ENCODE data around the gene OR2AJ1. TPM values are rescaled to one million over a fixed set of nuclear protein-coding genes. Genes with fewer than 3 reads are reported as not detected.

Gene OR2AJ1
- not detected for polyA plus RNA-seq (ENCODE audit: insufficient read length in 4 of 4)

- DNase-seq (ENCODE audit: low read depth in 4 of 4, low spot score in 3 of 4): no peak
Measured at GRCh38 chr1:247924868-247925267, at the start of gene OR2AJ1. OR2AJ1 (plus strand) TSS chr1:247924889; CDS start chr1:247933769, 8,880 bp downstream.

GRCh38 chr1:247883346-247883745, 41.3 kb upstream of the OR2AJ1 start:
- DNase-seq (ENCODE audit: low read depth in 4 of 4, low spot score in 3 of 4): no peak

DNA sequence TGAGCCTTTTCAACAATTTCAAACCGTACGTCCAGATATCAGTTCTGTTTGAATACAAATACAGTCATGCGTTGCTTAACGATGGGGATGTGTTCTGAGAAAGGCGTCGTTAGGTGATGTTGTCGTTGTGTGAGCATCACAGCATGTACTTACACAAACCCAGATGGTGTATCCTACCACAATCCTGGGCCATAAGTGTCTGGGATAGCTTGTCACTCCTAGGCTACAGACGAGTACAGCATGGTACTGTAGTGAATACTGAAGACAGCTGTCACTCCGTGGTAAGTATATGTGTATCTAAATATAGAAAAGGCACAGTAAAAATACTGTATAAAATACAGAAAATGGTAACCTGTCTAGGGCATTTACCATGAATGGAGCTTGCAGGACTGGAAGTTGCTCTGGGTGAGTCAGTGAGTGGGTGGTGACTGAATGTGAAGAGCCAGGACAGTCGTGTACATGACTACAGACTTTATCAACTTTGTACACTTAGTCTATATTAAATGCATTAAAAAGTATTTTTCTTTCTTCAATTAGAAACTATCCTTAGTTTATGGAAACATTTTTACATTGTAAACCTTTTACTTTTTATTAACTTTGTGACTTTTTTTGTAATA, 39.8 kb upstream of the OR2AJ1 start:
- DNase-seq (ENCODE audit: low read depth in 4 of 4, low spot score in 3 of 4): no peak

DNA sequence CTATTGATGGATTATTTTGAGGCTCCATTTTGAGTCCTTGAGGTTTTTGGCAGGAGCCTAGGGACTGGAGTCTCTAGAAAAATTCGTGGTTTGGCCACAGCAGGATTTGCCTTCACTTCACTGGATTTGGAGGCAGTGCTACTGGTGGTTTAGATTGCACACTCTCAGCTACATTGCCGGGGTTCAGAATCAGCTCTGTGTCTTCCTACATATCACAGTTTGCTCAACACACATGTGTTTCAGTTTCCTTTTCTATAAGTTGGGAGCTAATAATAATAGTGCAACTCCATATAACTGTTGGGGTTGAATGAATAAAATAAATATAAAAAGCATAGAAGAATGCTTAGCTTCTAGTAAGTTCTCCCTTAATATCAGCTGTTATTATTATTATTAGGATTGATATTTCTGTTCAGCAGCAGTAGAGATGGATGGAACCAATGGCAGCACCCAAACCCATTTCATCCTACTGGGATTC, 29.5 kb upstream of the OR2AJ1 start, which contains the start of gene OR2W3:
Gene OR2W3 (plus strand): TSS at position 425 of the 475 bp plus-strand sequence. CDS start 0 bp downstream, at position 425.
- DNase-seq (ENCODE audit: low read depth in 4 of 4, low spot score in 3 of 4): no peak

GRCh38 chr1:247895976-247896375, 28.7 kb upstream of the OR2AJ1 start:
- DNase-seq (ENCODE audit: low read depth in 4 of 4, low spot score in 3 of 4): no peak

DNA sequence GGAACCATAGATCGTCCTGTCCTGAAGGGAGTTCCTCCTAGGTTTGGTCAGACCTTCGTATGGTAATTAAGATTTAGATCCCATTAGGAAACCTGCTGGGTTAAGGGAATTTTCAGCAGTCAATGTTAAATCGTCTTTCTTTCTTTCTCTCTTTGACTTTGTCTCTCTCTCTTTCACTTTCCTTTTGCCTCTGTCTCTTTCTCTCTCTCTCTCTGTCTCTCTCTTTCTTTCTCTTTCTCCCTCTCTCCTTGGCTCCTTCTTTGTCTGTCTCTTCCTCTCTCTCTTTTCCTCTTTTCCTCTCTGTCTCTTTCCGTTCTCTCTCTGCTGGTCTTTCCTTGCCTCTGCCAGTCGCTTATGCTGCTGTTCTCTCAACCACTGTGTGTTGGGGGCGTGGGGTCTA, 20.6 kb upstream of the OR2AJ1 start:
- DNase-seq (ENCODE audit: low read depth in 4 of 4, low spot score in 3 of 4): no peak

DNA sequence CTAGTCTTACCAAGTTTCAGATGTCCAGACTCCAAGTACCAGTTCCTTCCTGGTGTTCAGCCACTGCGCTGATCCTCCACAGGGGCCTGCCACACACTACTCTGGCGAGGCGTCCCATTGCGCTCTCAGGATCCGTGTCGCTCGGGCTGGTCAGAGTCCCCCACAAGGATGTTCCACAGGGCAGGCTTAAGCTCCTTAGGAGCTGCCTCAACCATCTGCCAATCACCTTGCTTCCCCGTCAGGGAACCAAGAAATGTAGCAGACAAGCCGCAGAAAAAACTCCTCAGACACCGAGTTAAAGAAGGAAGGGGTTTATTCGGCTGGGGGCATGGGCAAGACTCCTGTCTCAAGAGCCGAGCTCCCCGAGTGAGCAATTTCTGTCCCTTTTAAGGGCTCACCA, 19.5 kb upstream of the OR2AJ1 start:
- no peak for DNase-seq (ENCODE audit: low read depth in 4 of 4, low spot score in 3 of 4)

GRCh38 chr1:247905910-247906503, 18.7 kb upstream of the OR2AJ1 start:
- no peak for DNase-seq (ENCODE audit: low read depth in 4 of 4, low spot score in 3 of 4)

GRCh38 chr1:247906504-247907047, 18.1 kb upstream of the OR2AJ1 start:
- no peak for DNase-seq (ENCODE audit: low read depth in 4 of 4, low spot score in 3 of 4)

GRCh38 chr1:247908766-247909165, 15.9 kb upstream of the OR2AJ1 start:
- no peak for DNase-seq (ENCODE audit: low read depth in 4 of 4, low spot score in 3 of 4)

DNA sequence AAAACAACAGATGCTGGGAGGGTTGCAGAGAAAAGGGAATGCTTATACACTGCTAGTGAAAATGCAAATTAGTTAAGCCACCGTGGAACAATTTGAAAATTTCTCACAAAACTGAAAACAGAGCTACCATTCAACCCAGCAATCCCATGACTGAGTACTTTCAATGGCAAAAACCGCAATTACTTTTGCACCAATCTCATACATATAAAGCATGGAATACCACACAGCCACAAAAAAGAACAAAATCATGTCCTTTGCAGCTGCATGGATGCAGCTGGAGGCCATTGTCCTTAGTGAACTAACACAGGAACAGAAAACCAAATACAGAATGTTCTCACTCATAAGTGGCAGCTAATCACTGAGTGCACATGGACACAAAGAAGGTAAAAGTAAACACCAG, 10.9 kb upstream of the OR2AJ1 start:
- DNase-seq (ENCODE audit: low read depth in 4 of 4, low spot score in 3 of 4): no peak

GRCh38 chr1:247914941-247915662, 9.6 kb upstream of the OR2AJ1 start:
- no peak for DNase-seq (ENCODE audit: low read depth in 4 of 4, low spot score in 3 of 4)

DNA sequence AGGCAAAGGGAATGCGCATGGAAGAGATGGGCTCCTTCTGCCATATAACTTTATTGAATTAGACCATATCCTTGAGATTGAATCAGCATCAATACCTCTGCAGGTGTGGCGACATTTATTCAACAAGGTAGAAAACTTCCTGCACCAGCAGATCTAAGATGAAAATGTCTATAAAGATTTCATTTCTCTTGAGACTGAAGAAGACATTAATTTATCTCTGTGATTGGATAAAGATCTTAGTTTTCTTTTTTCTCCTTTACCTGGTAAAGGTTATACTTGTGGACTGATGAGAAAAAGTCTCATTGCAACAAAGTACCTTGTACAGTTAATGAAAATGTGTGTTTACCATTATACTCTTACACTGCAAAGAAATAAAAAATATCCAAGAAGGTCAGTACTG, 4.7 kb upstream of the OR2AJ1 start, which contains the start of gene OR2T8:
Gene OR2T8 (plus strand): TSS at position 301 of the 400 bp plus-strand sequence. CDS start 766 bp downstream, outside the sequence.
- DNase-seq (ENCODE audit: low read depth in 4 of 4, low spot score in 3 of 4): no peak

- no peak for DNase-seq (ENCODE audit: low read depth in 4 of 4, low spot score in 3 of 4)
Measured at GRCh38 chr1:247923941-247924340, 748 bp upstream of the OR2AJ1 start.

- DNase-seq (ENCODE audit: low read depth in 4 of 4, low spot score in 3 of 4): no peak
Measured at GRCh38 chr1:247933989-247934388, 9.3 kb downstream of the OR2AJ1 start.

- DNase-seq (ENCODE audit: low read depth in 4 of 4, low spot score in 3 of 4): no peak
Measured at GRCh38 chr1:247935781-247936180, 11.1 kb downstream of the OR2AJ1 start.

DNA sequence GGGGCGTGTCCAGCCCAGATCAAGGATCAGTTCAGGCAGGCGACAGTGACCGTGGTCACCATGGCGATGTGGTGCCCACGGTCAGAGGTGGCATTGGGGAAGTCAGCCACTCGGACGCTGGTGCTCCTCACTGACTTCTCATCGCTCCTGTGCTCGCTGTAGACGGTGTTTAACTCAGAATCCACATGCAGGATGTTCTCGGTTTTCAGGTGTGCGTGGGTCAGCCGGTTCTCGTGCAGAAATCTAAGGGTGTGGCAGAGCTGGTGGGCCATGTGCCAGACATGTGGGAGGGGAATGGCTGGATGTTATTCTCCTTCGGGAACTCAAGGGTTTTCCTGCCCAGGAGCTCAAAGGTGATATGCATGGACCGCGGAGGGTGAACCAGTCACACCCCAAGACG, 11.7 kb downstream of the OR2AJ1 start:
- DNase-seq (ENCODE audit: low read depth in 4 of 4, low spot score in 3 of 4): no peak

DNA sequence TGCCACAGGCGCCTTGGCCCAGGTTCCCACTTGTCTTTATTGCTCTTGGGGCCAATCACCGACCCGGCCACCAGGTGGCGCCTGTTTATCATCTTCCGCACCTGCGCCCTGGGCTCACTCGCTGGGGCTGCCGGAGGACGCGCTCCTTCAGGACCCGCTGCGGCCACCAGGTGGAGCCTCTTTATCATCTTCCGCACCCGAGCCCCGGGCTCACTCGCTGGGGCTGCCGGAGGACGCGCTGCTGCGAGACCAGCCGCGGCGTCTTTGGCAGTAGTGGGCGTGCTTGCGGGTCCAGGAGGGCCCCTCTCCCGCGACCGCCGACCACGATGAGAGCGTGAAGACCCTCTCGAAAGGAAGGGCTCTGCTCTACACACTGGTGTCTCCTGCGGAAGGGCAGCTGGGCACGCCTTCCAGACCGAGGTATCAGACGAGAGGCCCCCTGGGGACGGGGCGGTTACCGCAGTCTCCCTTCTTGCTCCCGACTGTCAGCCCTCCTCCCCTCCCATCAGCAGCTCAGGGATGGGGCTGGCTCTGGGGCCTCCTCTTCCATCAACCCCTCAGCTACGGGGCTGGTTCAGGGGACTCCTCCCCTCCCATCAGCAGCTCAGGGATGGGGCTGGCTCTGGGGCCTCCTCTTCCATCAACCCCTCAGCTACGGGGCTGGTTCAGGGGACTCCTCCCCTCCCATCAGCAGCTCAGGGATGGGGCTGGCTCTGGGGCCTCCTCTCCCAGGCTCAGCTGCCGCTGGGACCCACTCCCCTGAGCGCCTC, 12.5 kb downstream of the OR2AJ1 start:
- DNase-seq (ENCODE audit: low read depth in 4 of 4, low spot score in 3 of 4): peak in 3 of 4 donors; percentile 10 to 39 (median 20)

- DNase-seq (ENCODE audit: low read depth in 4 of 4, low spot score in 3 of 4): no peak
Measured at GRCh38 chr1:247942624-247943023, 17.9 kb downstream of the OR2AJ1 start.

DNA sequence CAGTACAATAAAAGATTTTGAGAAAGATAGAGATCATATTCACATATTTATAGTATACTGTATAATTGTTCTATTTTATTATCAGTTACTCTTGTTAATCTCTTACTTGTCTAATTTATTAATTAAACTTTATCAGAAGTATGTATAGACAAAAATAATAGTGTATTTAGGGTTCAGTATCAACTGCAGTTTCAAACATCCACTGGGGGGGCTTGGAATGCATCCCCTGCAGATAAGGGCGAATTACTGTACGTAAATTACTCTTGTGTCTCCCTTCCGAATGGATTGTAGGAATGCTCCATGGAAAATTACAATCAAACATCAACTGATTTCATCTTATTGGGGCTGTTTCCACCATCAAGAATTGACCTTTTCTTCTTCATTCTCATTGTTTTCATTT, 23.9 kb downstream of the OR2AJ1 start, which contains the start of gene OR2L8:
Gene OR2L8 (plus strand): TSS at position 301 of the 400 bp plus-strand sequence. CDS start 0 bp downstream, at position 301.
- DNase-seq (ENCODE audit: low read depth in 4 of 4, low spot score in 3 of 4): no peak

All from right renal pelvis (tissue), 4 donors.